HEK293 (cell line): ENCODE measurements around the gene ITGB1.

Source experiments
- CTCF ChIA-PET: fragments of 350-600 bp; formaldehyde crosslinking; extraction: SDS; loops from one replicate; lab custom pipeline; 2021; ENCODE audit warnings: antibody characterized with exemption; lab: Yijun Ruan, JAX
- POLR2A ChIA-PET: fragments of 300-600 bp; formaldehyde crosslinking; extraction: SDS; loops from one replicate; lab custom pipeline; 2020; ENCODE audit warnings: antibody characterized with exemption, inconsistent platforms; lab: Yijun Ruan, JAX
- H3K27ac ChIP-seq: fragments of 200-500 bp; sonication (Bioruptor generic); 2 replicates; pipeline ENCODE4 v1.5.1; 2014; ENCODE audit warnings: low read depth, low read length, control low read depth, inconsistent platforms; ENCODE audit errors: extremely low read depth
- H3K36me3 ChIP-seq, 2 experiments: fragments of 200-500 bp in 1 of 2; sonication (Bioruptor generic) in 1 of 2; 1 replicate in 1 of 2; 2 replicates in 1 of 2; pipeline ENCODE4 v1.5.1; 2014 to 2017; ENCODE audit warnings: inconsistent platforms in 2 of 2, low read length in 2 of 2; ENCODE audit not compliant: control insufficient read depth in 2 of 2, insufficient read depth in 1 of 2
- H3K4me1 ChIP-seq: fragments of 200-500 bp; sonication (Bioruptor generic); 2 replicates; pipeline ENCODE4 v1.5.1; 2014; ENCODE audit warnings: mild to moderate bottlenecking, low read length, inconsistent platforms; ENCODE audit not compliant: control insufficient read depth, insufficient read depth
- H3K4me3 ChIP-seq: 2 replicates; pipeline ENCODE4 v1.5.1; 2011; ENCODE audit warnings: low read depth, mild to moderate bottlenecking, control low read depth, low read length, moderate library complexity
- H3K9me3 ChIP-seq: fragments of 200-500 bp; sonication (Bioruptor generic); 2 replicates; pipeline ENCODE4 v1.5.1; 2014; ENCODE audit warnings: low read depth, low read length, inconsistent platforms; ENCODE audit not compliant: control insufficient read depth, insufficient read depth
- FEZF1 ChIP-seq: fragments of 450-650 bp; formaldehyde crosslinking; IDR thresholded peaks from 2 replicates; pipeline ENCODE4 v1.5.1; 2016; ENCODE audit warnings: missing biosample characterization, missing genetic modification characterization
- GLIS1 ChIP-seq: fragments of 450-650 bp; formaldehyde crosslinking; IDR thresholded peaks from 2 replicates; pipeline ENCODE4 v1.5.1; 2016; ENCODE audit warnings: missing biosample characterization, missing genetic modification characterization
- KLF8 ChIP-seq: fragments of 450-650 bp; formaldehyde crosslinking; IDR thresholded peaks from 2 replicates; pipeline ENCODE4 v1.5.1; 2016; ENCODE audit warnings: missing biosample characterization, missing genetic modification characterization
- SCRT2 ChIP-seq: fragments of 450-650 bp; formaldehyde crosslinking; IDR thresholded peaks from 2 replicates; pipeline ENCODE4 v1.5.1; 2016; ENCODE audit warnings: missing biosample characterization, missing genetic modification characterization
- ZFP69B ChIP-seq: fragments of 450-650 bp; formaldehyde crosslinking; IDR thresholded peaks from 2 replicates; pipeline ENCODE4 v1.5.1; 2016; ENCODE audit warnings: missing biosample characterization, missing genetic modification characterization
- ZNF132 ChIP-seq: fragments of 450-650 bp; formaldehyde crosslinking; IDR thresholded peaks from 2 replicates; pipeline ENCODE4 v1.5.1; 2017; ENCODE audit warnings: missing biosample characterization, missing genetic modification characterization, borderline replicate concordance
- ZNF146 ChIP-seq: fragments of 450-650 bp; formaldehyde crosslinking; IDR thresholded peaks from 2 replicates; pipeline ENCODE4 v1.5.1; 2016; ENCODE audit warnings: missing biosample characterization, missing genetic modification characterization
- ZNF211 ChIP-seq: fragments of 450-650 bp; formaldehyde crosslinking; IDR thresholded peaks from 2 replicates; pipeline ENCODE4 v1.5.1; 2016; ENCODE audit warnings: low read depth, missing biosample characterization, missing genetic modification characterization
- ZNF214 ChIP-seq: fragments of 450-650 bp; formaldehyde crosslinking; IDR thresholded peaks from 2 replicates; pipeline ENCODE4 v1.5.1; 2017; ENCODE audit warnings: missing biosample characterization, mild to moderate bottlenecking, missing genetic modification characterization, borderline replicate concordance
- ZNF335 ChIP-seq: fragments of 450-650 bp; formaldehyde crosslinking; conservative IDR thresholded peaks from 2 replicates; pipeline ENCODE4 v1.5.1; 2016; ENCODE audit warnings: missing biosample characterization, missing genetic modification characterization
- ZNF354C ChIP-seq: fragments of 450-650 bp; formaldehyde crosslinking; IDR thresholded peaks from 2 replicates; pipeline ENCODE4 v1.5.1; 2016; ENCODE audit warnings: missing biosample characterization, missing genetic modification characterization, low read depth, borderline replicate concordance
- ZNF426 ChIP-seq: fragments of 450-650 bp; formaldehyde crosslinking; IDR thresholded peaks from 2 replicates; pipeline ENCODE4 v1.5.1; 2017; ENCODE audit warnings: missing biosample characterization, missing genetic modification characterization, mild to moderate bottlenecking, inconsistent platforms, moderate library complexity
- ZNF433 ChIP-seq: fragments of 450-650 bp; formaldehyde crosslinking; IDR thresholded peaks from 2 replicates; pipeline ENCODE4 v1.5.1; 2016; ENCODE audit warnings: missing biosample characterization, missing genetic modification characterization, low read depth
- ZNF777 ChIP-seq: fragments of 450-650 bp; formaldehyde crosslinking; IDR thresholded peaks from 2 replicates; pipeline ENCODE4 v1.5.1; 2017; ENCODE audit warnings: missing biosample characterization, missing genetic modification characterization, borderline replicate concordance
- ZNF837 ChIP-seq: fragments of 450-650 bp; formaldehyde crosslinking; IDR thresholded peaks from 2 replicates; pipeline ENCODE4 v1.5.1; 2016; ENCODE audit warnings: missing biosample characterization, missing genetic modification characterization
- ZXDB ChIP-seq: fragments of 450-650 bp; formaldehyde crosslinking; IDR thresholded peaks from 2 replicates; pipeline ENCODE4 v1.5.1; 2016; ENCODE audit warnings: missing biosample characterization, missing genetic modification characterization
- TF ChIP-seq, protein P1 (sequence below): fragments of 450-650 bp; IDR thresholded peaks from 2 replicates; pipeline ENCODE4 v1.5.1; 2018; ENCODE audit warnings: missing biosample characterization, mild to moderate bottlenecking, missing genetic modification characterization
- TF ChIP-seq, protein P2 (sequence below): fragments of 450-650 bp; formaldehyde crosslinking; IDR thresholded peaks from 2 replicates; pipeline ENCODE4 v1.5.1; 2017; ENCODE audit warnings: missing biosample characterization, missing genetic modification characterization
- TF ChIP-seq, protein P3 (sequence below): fragments of 450-650 bp; formaldehyde crosslinking; IDR thresholded peaks from 2 replicates; pipeline ENCODE4 v1.5.1; 2016; ENCODE audit warnings: missing biosample characterization, missing genetic modification characterization
- TF ChIP-seq, protein P4 (sequence below): fragments of 450-650 bp; formaldehyde crosslinking; IDR thresholded peaks from 2 replicates; pipeline ENCODE4 v1.5.1; 2016; ENCODE audit warnings: missing biosample characterization, missing genetic modification characterization
- TF ChIP-seq, protein P5 (sequence below): fragments of 450-650 bp; formaldehyde crosslinking; IDR thresholded peaks from 2 replicates; pipeline ENCODE4 v1.5.1; 2016; ENCODE audit warnings: missing biosample characterization, missing genetic modification characterization, low read depth

Gene ITGB1

DNA sequence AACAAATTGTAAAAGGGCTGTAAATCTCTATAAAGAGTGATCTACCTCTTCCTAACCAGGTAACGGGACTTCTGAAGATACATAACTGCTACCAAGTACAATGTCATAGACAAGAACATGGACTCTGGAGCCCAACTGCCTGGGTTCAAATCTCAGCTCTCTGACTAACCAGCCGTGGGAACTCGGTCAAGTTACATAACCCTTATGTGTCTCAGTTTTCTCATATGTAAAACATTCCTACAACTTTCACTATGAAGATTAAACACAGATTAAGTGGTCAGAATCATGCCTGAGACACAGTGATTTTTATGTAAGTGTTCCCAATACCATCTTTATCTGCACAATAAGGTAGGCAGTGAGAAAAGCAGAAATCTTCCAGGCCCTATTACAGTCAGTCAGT lies 52.6 kb downstream of the ITGB1 start (continued):
- TF ChIP-seq, protein P1, sequence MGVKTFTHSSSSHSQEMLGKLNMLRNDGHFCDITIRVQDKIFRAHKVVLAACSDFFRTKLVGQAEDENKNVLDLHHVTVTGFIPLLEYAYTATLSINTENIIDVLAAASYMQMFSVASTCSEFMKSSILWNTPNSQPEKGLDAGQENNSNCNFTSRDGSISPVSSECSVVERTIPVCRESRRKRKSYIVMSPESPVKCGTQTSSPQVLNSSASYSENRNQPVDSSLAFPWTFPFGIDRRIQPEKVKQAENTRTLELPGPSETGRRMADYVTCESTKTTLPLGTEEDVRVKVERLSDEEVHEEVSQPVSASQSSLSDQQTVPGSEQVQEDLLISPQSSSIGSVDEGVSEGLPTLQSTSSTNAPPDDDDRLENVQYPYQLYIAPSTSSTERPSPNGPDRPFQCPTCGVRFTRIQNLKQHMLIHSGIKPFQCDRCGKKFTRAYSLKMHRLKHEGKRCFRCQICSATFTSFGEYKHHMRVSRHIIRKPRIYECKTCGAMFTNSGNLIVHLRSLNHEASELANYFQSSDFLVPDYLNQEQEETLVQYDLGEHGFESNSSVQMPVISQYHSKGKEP (tag by site-specific recombination), result no peak
- TF ChIP-seq, protein P2, sequence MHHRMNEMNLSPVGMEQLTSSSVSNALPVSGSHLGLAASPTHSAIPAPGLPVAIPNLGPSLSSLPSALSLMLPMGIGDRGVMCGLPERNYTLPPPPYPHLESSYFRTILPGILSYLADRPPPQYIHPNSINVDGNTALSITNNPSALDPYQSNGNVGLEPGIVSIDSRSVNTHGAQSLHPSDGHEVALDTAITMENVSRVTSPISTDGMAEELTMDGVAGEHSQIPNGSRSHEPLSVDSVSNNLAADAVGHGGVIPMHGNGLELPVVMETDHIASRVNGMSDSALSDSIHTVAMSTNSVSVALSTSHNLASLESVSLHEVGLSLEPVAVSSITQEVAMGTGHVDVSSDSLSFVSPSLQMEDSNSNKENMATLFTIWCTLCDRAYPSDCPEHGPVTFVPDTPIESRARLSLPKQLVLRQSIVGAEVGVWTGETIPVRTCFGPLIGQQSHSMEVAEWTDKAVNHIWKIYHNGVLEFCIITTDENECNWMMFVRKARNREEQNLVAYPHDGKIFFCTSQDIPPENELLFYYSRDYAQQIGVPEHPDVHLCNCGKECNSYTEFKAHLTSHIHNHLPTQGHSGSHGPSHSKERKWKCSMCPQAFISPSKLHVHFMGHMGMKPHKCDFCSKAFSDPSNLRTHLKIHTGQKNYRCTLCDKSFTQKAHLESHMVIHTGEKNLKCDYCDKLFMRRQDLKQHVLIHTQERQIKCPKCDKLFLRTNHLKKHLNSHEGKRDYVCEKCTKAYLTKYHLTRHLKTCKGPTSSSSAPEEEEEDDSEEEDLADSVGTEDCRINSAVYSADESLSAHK, result no peak
- no peak for TF ChIP-seq ZNF214
- no peak for TF ChIP-seq SCRT2
- no peak for TF ChIP-seq ZNF146 (tag by site-specific recombination)
- TF ChIP-seq ZXDB, result no peak
- TF ChIP-seq GLIS1 (tag by site-specific recombination), result no peak
- no peak for TF ChIP-seq ZNF426 (tag by site-specific recombination)
- TF ChIP-seq ZNF433 (tag by site-specific recombination), result no peak

DNA sequence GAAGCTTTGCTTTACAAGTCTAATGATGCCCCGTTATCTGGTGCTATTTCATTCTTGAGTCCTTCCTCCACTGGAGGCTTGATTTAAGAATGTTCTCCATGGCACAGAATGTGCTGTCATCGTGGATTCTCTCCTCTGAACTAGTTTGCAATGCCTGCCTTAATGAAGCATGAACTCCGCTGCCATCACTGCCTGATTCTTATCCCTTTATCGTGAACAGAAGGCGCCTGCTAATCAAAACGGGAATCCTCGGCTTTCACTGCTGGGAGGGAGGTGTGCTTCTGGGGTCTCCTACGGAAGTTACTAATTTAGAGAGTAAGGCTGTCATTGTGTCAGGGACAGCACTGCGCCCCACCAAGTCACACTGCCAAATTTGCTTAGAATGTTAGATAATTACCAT lies 56.2 kb downstream of the ITGB1 start:
- ChIA-PET POLR2A (no interaction called here), CTCF (interaction anchor here (0.7 kb wide), 1 partner anchor 12 kb away, joined by 3 read pairs; no protein-coding TSS in a partner anchor)
- H3K4me1 ChIP-seq, result no peaks in the 10 kb centered on the region
- TF ChIP-seq ZNF211 (tag by site-specific recombination) (no peak), SCRT2 (no peak), ZFP69B (tag by site-specific recombination) (no peak), ZNF335 (tag by site-specific recombination) (no peak), KLF8 (no peak), ZNF837 (tag by site-specific recombination) (no peak), ZNF777 (tag by site-specific recombination) (no peak), ZNF354C (tag by site-specific recombination) (no peak), FEZF1 (tag by site-specific recombination) (no peak), ZNF132 (tag by site-specific recombination) (no peak)
- TF ChIP-seq, protein P2, result no peak
- TF ChIP-seq, protein P3, sequence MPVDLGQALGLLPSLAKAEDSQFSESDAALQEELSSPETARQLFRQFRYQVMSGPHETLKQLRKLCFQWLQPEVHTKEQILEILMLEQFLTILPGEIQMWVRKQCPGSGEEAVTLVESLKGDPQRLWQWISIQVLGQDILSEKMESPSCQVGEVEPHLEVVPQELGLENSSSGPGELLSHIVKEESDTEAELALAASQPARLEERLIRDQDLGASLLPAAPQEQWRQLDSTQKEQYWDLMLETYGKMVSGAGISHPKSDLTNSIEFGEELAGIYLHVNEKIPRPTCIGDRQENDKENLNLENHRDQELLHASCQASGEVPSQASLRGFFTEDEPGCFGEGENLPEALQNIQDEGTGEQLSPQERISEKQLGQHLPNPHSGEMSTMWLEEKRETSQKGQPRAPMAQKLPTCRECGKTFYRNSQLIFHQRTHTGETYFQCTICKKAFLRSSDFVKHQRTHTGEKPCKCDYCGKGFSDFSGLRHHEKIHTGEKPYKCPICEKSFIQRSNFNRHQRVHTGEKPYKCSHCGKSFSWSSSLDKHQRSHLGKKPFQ, result no peak
- TF ChIP-seq, protein P4, sequence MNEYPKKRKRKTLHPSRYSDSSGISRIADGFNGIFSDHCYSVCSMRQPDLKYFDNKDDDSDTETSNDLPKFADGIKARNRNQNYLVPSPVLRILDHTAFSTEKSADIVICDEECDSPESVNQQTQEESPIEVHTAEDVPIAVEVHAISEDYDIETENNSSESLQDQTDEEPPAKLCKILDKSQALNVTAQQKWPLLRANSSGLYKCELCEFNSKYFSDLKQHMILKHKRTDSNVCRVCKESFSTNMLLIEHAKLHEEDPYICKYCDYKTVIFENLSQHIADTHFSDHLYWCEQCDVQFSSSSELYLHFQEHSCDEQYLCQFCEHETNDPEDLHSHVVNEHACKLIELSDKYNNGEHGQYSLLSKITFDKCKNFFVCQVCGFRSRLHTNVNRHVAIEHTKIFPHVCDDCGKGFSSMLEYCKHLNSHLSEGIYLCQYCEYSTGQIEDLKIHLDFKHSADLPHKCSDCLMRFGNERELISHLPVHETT (tag by site-specific recombination), result no peak
- TF ChIP-seq, protein P5, sequence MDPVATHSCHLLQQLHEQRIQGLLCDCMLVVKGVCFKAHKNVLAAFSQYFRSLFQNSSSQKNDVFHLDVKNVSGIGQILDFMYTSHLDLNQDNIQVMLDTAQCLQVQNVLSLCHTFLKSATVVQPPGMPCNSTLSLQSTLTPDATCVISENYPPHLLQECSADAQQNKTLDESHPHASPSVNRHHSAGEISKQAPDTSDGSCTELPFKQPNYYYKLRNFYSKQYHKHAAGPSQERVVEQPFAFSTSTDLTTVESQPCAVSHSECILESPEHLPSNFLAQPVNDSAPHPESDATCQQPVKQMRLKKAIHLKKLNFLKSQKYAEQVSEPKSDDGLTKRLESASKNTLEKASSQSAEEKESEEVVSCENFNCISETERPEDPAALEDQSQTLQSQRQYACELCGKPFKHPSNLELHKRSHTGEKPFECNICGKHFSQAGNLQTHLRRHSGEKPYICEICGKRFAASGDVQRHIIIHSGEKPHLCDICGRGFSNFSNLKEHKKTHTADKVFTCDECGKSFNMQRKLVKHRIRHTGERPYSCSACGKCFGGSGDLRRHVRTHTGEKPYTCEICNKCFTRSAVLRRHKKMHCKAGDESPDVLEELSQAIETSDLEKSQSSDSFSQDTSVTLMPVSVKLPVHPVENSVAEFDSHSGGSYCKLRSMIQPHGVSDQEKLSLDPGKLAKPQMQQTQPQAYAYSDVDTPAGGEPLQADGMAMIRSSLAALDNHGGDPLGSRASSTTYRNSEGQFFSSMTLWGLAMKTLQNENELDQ (tag by site-specific recombination), result no peak
- TF ChIP-seq, protein P1 (tag by site-specific recombination), result no peak
- TF ChIP-seq, all 188 proteins: peak for 0
- H3K4me3 ChIP-seq, result no peak overlapping the region
- H3K27ac ChIP-seq, result no peak overlapping the region
- H3K9me3 ChIP-seq, result no peaks in the 10 kb centered on the region
- peaks cover 22 to 47% of the 10 kb centered on the region in 2 experiments for H3K36me3 ChIP-seq
